Skeletal muscle tissue (tissue), 4 donors: ENCODE data around the gene TTC31. TPM values are rescaled to one million over a fixed set of nuclear protein-coding genes. Genes with fewer than 3 reads are reported as not detected.

Source experiments
- H3K27ac ChIP-seq: one replicate; pipeline ENCODE4 v1.7.0; 2013; ENCODE audit warnings: mild to moderate bottlenecking, low read depth, low read length, inconsistent platforms
- H3K27me3 ChIP-seq, 3 donors: one replicate each; pipeline ENCODE4 v1.7.0; 2013; ENCODE audit warnings: low read length in 3 of 3; ENCODE audit not compliant: control insufficient read depth in 3 of 3, insufficient read depth in 3 of 3
- H3K36me3 ChIP-seq, 3 donors: one replicate each; pipeline ENCODE4 v1.7.0; 2013; ENCODE audit warnings: low read length in 3 of 3; ENCODE audit not compliant: control insufficient read depth in 3 of 3, insufficient read depth in 3 of 3
- H3K4me1 ChIP-seq, 3 donors: one replicate each; pipeline ENCODE4 v1.7.0; 2013; ENCODE audit warnings: low read length in 3 of 3, mild to moderate bottlenecking in 3 of 3; ENCODE audit not compliant: control insufficient read depth in 3 of 3, insufficient read depth in 3 of 3
- H3K4me3 ChIP-seq, 3 donors: one replicate each; pipeline ENCODE4 v1.7.0; 2013; ENCODE audit warnings: low read length in 3 of 3
- H3K9ac ChIP-seq, 3 donors: one replicate each; pipeline ENCODE4 v1.7.0; 2013; ENCODE audit warnings: low read length in 3 of 3, mild to moderate bottlenecking in 3 of 3, moderate library complexity in 2 of 3, low read depth in 1 of 3
- H3K9me3 ChIP-seq, 3 donors: one replicate each; pipeline ENCODE4 v1.7.0; 2013; ENCODE audit warnings: low read length in 3 of 3; ENCODE audit not compliant: control insufficient read depth in 3 of 3
- total RNA-seq: library from RNA; depleted of rRNA; stranded (reverse); fragments of >200 nt; gene quantifications from one replicate; pipeline ENCODE4 v1.2.3, GENCODE V29; 2014
- donor health status: Osteomylitis.

The TTC31 gene
- total RNA-seq, 1 donor from 2014 or later = 4.2 TPM

- peaks cover 47 to 70% (median 62%) of the 10 kb centered on the region in 3 donors for H3K27me3 ChIP-seq
- no peak overlapping the region for H3K27ac ChIP-seq
- H3K9ac ChIP-seq = peak overlapping the region; percentile 29 to 68 (median 30)
- H3K4me3 ChIP-seq = peak overlapping the region; percentile 59 to 66 (median 60)
- H3K36me3 ChIP-seq = peaks cover 4 to 8% (median 5%) of the 10 kb centered on the region in 3 donors
- no peaks in the 10 kb centered on the region for H3K9me3 ChIP-seq
- peaks cover 20 to 23% (median 23%) of the 10 kb centered on the region in 3 donors for H3K4me1 ChIP-seq
Measured at GRCh38 chr2:74498500-74499266, 15.8 kb downstream of the TTC31 start.

GRCh38 chr2:74499267-74499939, 16.5 kb downstream of the TTC31 start, which contains the start of gene LBX2:
Gene LBX2, minus strand, starts transcription at chr2:74499603. Its CDS starts 66 bp downstream, at chr2:74499537.
- H3K4me3 ChIP-seq = peak within 1 kb of the TSS; percentile 59 to 66 (median 60)
- H3K27ac ChIP-seq = no peak within 1 kb of the TSS
- no peaks in the 10 kb centered on the region for H3K9me3 ChIP-seq
- H3K9ac ChIP-seq = peak within 1 kb of the TSS; percentile 29 to 68 (median 30)
- peaks cover 0 to under 1% (median 0%) of the 10 kb centered on the region in 3 donors for H3K36me3 ChIP-seq
- peaks cover 27 to 29% (median 28%) of the 10 kb centered on the region in 3 donors for H3K4me1 ChIP-seq
- H3K27me3 ChIP-seq = peaks cover 47 to 75% (median 66%) of the 10 kb centered on the region in 3 donors

GRCh38 chr2:74499940-74500577, 17.2 kb downstream of the TTC31 start:
- Histone ChIP-seq H3K9me3 (no peaks in the 10 kb centered on the region), H3K27ac (no peak overlapping the region), H3K36me3 (peaks cover 4 to 5% (median 5%) of the 10 kb centered on the region in 3 donors), H3K4me1 (peaks cover 27 to 30% (median 28%) of the 10 kb centered on the region in 3 donors), H3K4me3 (no peak overlapping the region), H3K9ac (no peak overlapping the region), H3K27me3 (peaks cover 53 to 75% (median 66%) of the 10 kb centered on the region in 3 donors)

- Histone ChIP-seq H3K9me3 (no peaks in the 10 kb centered on the region), H3K36me3 (peaks cover 10% of the 10 kb centered on the region in 3 donors), H3K9ac (no peak overlapping the region), H3K4me3 (no peak overlapping the region), H3K27ac (no peak overlapping the region), H3K27me3 (peaks cover 54 to 80% (median 66%) of the 10 kb centered on the region in 3 donors), H3K4me1 (peaks cover 29 to 35% (median 30%) of the 10 kb centered on the region in 3 donors)
Measured at GRCh38 chr2:74500578-74500946, 17.7 kb downstream of the TTC31 start.

GRCh38 chr2:74501335-74502071, 18.6 kb downstream of the TTC31 start:
- Histone ChIP-seq H3K4me1 (peaks cover 37 to 42% (median 38%) of the 10 kb centered on the region in 3 donors), H3K36me3 (peaks cover 15 to 16% (median 15%) of the 10 kb centered on the region in 3 donors), H3K27ac (no peak overlapping the region), H3K9ac (no peak overlapping the region), H3K9me3 (no peaks in the 10 kb centered on the region), H3K27me3 (peaks cover 54 to 82% (median 65%) of the 10 kb centered on the region in 3 donors), H3K4me3 (no peak overlapping the region)

DNA sequence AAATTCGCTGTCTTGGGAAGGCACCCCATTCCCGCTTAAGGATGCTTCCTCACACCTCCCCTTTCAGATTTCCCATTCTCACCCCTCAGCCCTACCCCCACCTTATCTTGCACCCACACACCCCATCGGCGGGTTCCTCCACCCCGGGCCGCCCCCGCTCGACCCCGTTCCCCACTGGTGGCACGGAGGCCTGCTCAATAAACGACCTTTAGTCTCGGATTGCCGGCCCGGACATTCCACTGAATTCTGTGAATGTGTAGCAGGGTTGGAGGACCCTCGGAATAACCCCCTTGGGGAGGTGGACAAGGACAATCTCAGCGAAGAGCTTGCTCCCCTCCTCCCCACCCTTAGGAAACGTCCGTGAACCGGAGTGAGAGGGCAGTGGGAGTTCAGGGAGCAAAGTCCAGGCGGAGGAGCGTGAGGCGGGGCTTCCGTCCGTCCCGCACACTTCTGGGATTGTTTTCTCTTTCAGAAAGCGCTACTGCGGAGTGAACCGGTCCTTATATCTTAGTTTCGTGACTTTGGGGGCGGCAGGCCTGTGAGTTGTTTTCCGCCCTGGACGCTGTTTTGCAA, 19.4 kb downstream of the TTC31 start:
- Histone ChIP-seq H3K36me3 (peaks cover 16 to 19% (median 18%) of the 10 kb centered on the region in 3 donors), H3K4me3 (peak overlapping the region; percentile 61 to 86 (median 74)), H3K9ac (peak overlapping the region; percentile 59 to 79 (median 79)), H3K9me3 (no peaks in the 10 kb centered on the region), H3K27me3 (peaks cover 50 to 80% (median 59%) of the 10 kb centered on the region in 3 donors), H3K4me1 (peaks cover 42 to 47% (median 45%) of the 10 kb centered on the region in 3 donors), H3K27ac (peak overlapping the region; percentile 77)

- H3K4me1 ChIP-seq = peaks cover 38 to 44% (median 40%) of the 10 kb centered on the region in 3 donors
- peak overlapping the region; percentile 59 to 79 (median 79) for H3K9ac ChIP-seq
- no peaks in the 10 kb centered on the region for H3K9me3 ChIP-seq
- peak overlapping the region; percentile 61 to 86 (median 74) for H3K4me3 ChIP-seq
- H3K27me3 ChIP-seq = peaks cover 45 to 73% (median 52%) of the 10 kb centered on the region in 3 donors
- peaks cover 16 to 19% (median 18%) of the 10 kb centered on the region in 3 donors for H3K36me3 ChIP-seq
- peak overlapping the region; percentile 77 for H3K27ac ChIP-seq
Measured at GRCh38 chr2:74502720-74503505, 20.0 kb downstream of the TTC31 start.

DNA sequence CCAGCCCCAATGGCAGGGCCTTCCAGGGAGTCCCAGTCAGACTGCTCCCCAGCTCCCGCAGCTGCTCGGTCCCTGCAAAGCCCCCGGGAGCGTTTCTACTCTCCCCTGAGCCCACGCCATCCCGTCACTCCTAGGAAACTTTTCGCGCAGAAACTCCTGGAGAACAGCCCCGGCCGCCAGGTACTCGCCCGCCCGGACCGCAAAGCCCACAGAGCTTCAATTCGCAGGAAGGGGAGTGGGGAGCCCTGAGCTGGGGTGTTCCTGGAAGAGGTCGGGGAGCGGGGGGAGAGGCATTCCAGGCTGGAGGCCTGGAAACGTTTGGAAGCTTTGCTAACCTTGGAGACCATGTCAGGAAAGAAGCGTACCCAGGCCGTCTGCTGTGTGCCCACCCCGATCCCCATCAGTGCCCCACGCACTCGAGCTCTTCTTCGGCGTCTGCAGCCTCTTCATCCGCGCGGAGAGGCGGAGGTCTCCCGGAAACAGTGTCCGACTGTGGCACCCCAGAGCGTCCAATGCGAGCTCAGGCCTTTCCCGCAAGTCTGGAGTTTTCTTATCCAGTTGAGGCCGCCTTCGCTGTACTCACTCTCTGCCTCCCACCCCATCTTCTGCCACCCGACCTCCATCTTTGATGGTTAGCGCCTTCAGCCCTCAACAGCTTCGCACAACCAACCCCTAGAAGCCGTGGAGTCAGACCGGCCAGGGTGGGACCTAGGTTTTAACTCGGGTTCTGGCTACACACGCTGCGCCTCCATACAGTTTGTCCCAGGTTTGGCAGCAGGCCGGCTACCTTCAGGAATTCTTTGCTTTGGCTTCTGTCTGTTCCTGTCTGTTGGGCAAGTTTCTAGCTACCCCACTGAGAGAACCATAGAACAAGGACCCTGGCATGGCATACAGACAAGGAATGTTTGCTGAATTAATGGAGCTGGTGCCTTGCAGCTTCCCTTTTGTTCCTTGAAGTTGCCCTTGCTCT, 20.9 kb downstream of the TTC31 start:
- Histone ChIP-seq H3K9ac (peak overlapping the region; percentile 59 to 79 (median 79)), H3K4me1 (peaks cover 31 to 40% (median 33%) of the 10 kb centered on the region in 3 donors)

More for the DNA sequence above, 20.9 kb downstream of the TTC31 start:
- peak overlapping the region; percentile 61 to 86 (median 74) for H3K4me3 ChIP-seq
- no peaks in the 10 kb centered on the region for H3K9me3 ChIP-seq
- H3K36me3 ChIP-seq = peaks cover 16 to 19% (median 18%) of the 10 kb centered on the region in 3 donors
- H3K27me3 ChIP-seq = peaks cover 37 to 65% (median 43%) of the 10 kb centered on the region in 3 donors
- peak overlapping the region; percentile 77 for H3K27ac ChIP-seq
